Stomach (tissue), 4 donors: ENCODE data around the gene DOCK8.

Source experiments
- EP300 ChIP-seq: sonication (generic); formaldehyde crosslinking; IDR thresholded peaks from one replicate; pipeline ENCODE4 v1.6.1; 2017; ENCODE audit warnings: antibody characterized with exemption
- POLR2AphosphoS5 ChIP-seq, 3 donors: sonication (generic); formaldehyde crosslinking; IDR thresholded peaks; one replicate each; pipeline ENCODE4 v1.6.1; 2016; ENCODE audit warnings: antibody characterized with exemption in 3 of 3

DNA sequence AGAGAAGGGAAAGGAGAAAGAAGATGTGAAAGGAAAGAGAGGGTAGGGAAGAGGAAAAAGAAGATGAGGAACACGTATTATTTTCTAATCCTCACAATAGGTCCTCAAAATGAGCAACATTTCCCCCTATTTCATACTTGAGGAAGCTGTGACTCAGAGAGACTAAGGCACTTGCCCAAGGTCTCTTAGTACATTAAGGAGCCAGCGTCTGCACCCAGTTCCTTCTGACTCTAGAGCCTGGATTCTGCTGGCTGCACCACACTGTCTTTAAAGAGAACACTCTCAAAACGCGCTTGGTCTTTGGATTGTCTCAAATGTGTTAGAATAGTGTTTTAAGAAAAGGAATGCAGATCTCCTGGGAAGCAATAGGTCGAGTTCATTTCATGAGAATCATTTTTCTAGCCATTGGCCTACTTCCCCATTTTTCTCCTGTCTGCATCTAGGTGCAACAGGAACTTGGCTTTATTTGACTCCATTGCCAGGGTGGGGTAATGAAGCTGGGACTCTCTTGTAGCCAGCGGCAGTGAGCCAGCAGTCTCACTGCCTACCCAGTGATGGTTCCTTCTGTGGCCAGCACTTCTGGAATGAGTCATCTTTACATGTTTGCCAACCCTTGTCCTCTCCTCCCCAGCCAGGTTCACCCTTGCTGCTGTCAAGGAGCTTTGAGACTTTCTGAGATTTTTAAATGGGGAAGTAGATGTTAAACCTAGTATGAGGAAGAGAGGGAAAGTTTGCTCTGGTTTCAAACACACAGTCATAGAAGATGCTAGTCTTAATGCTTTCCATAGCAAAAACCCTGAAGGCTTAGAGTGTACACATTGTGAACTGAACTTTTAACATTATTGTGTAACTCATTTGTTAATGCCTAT lies 82.7 kb downstream of the DOCK8 start:
- peak in 2 of 3 donors; percentile 33 to 66 for TF ChIP-seq POLR2AphosphoS5 (IDR thresholded peaks at IDR 0.05)
- TF ChIP-seq EP300: no peak
